Epithelial cell of proximal tubule (primary cell): ENCODE measurements around the gene NTSR1. TPM values are rescaled to one million over a fixed set of nuclear protein-coding genes. Genes with fewer than 3 reads are reported as not detected.

Experiments
- DNase-seq: peaks from one replicate; pipeline ENCODE4 v3.0.0-alpha.2; 2011; ENCODE audit warnings: low read depth
- H3K4me3 ChIP-seq: 2 replicates; pipeline ENCODE4 v1.5.1; 2011; ENCODE audit warnings: low read depth, mild to moderate bottlenecking, low read length
- CTCF ChIP-seq: conservative IDR thresholded peaks from 2 replicates; pipeline ENCODE4 v1.5.1; 2012; ENCODE audit warnings: low read depth, mild to moderate bottlenecking, low read length
- total RNA-seq: library from RNA; depleted of rRNA; stranded (reverse); fragments of >200 nt; gene quantifications from 2 replicates; pipeline ENCODE4 v1.2.3, GENCODE V29; 2015

The NTSR1 gene
- total RNA-seq, 1 donor from 2014 or later = not detected

DNA sequence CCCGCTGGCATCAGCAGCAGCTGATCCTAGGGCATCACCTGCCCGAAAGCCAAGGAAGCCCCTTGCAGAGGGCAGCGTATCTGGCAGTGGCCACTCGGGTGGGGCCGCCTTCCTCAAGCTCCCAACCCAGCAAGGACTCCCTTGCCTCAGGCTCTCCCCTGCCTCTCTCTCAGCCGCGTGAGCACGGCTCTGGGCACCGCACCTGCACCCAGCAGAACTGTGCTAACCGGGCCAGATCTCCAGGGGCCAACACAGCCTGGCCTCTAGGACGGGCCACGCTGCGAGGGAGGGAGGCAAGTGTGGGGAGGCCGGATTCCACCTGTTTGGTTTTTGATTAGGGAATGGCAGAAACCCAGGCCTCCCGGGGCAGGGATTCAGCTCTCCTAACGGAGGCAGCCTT is 75.9 kb downstream of the NTSR1 start:
- H3K4me3 ChIP-seq = no peak overlapping the region
- DNase-seq = no peak
- no peak for TF ChIP-seq CTCF

GRCh38 chr20:62785393-62785792 is 76.8 kb downstream of the NTSR1 start:
- no peak for TF ChIP-seq CTCF
- DNase-seq = no peak
- no peak overlapping the region for H3K4me3 ChIP-seq

- DNase-seq = no peak
- no peak overlapping the region for H3K4me3 ChIP-seq
- TF ChIP-seq CTCF = no peak
Observed at GRCh38 chr20:62786157-62786556, 77.5 kb downstream of the NTSR1 start.

GRCh38 chr20:62787321-62787720 is 78.7 kb downstream of the NTSR1 start:
- H3K4me3 ChIP-seq = no peak overlapping the region
- no peak for TF ChIP-seq CTCF
- DNase-seq = no peak

- no peak for TF ChIP-seq CTCF
- DNase-seq = no peak
- H3K4me3 ChIP-seq = no peak overlapping the region
Observed at GRCh38 chr20:62787866-62788265, 79.2 kb downstream of the NTSR1 start.

- H3K4me3 ChIP-seq = no peak overlapping the region
- TF ChIP-seq CTCF = no peak
- DNase-seq = no peak
Observed at GRCh38 chr20:62788607-62789006, 80.0 kb downstream of the NTSR1 start.

GRCh38 chr20:62790075-62790474 is 81.4 kb downstream of the NTSR1 start:
- H3K4me3 ChIP-seq = no peak overlapping the region
- no peak for TF ChIP-seq CTCF
- no peak for DNase-seq
